WTC11 (cell line): ENCODE data around the gene CTSO. TPM values are rescaled to one million over a fixed set of nuclear protein-coding genes. Genes with fewer than 3 reads are reported as not detected.

ENCODE experiments used
- ATAC-seq: fragments of 200-7000 bp; cut with Tn5 transposase; 2 replicates; pipeline ENCODE4 v1.10.0; 2021; ENCODE audit warnings: mild to moderate bottlenecking, moderate library complexity
- CTCF ChIA-PET: fragments of 300-600 bp; sonication (Branson Sonifier 250); formaldehyde crosslinking; loops from one replicate; lab custom pipeline; 2021; ENCODE audit warnings: antibody characterized with exemption; lab: Charles Lee
- POLR2A ChIA-PET: fragments of 350-600 bp; sonication (Branson Sonifier 250); formaldehyde crosslinking; loops from one replicate; lab custom pipeline; 2021; ENCODE audit warnings: antibody characterized with exemption; lab: Charles Lee
- DNase-seq: peaks from one replicate; pipeline ENCODE4 v3.0.0; 2021; ENCODE audit warnings: low spot score
- H3K27ac Mint-ChIP-seq: 2 replicates; pipeline ENCODE4 v1.8.0; 2021; ENCODE audit warnings: mixed read lengths
- H3K27me3 Mint-ChIP-seq: 2 replicates; pipeline ENCODE4 v1.8.0; 2021; ENCODE audit warnings: low read depth, mild to moderate bottlenecking, moderate library complexity, mixed read lengths
- H3K36me3 Mint-ChIP-seq: 2 replicates; pipeline ENCODE4 v1.8.0; 2021; ENCODE audit warnings: mixed read lengths
- H3K4me1 Mint-ChIP-seq: 2 replicates; pipeline ENCODE4 v1.8.0; 2022; ENCODE audit warnings: mixed read lengths
- H3K4me3 Mint-ChIP-seq: 2 replicates; pipeline ENCODE4 v1.8.0; 2021; ENCODE audit warnings: mild to moderate bottlenecking, moderate library complexity, mixed read lengths
- H3K9me3 Mint-ChIP-seq: 2 replicates; pipeline ENCODE4 v1.8.0; 2021; ENCODE audit warnings: mixed read lengths
- CDX4 ChIP-seq: fragments of 250-450 bp; sonication (Bioruptor Pico); IDR thresholded peaks from 2 replicates; pipeline ENCODE4 v1.9.0; 2021; ENCODE audit warnings: moderate library complexity, mild to moderate bottlenecking, inconsistent platforms, borderline replicate concordance
- E2F5 ChIP-seq: sonication (generic); formaldehyde crosslinking; IDR thresholded peaks from 2 replicates; pipeline ENCODE4 v1.8.1; 2022; ENCODE audit warnings: mild to moderate bottlenecking, moderate library complexity, missing genetic modification reagents
- ELF4 ChIP-seq: sonication (generic); formaldehyde crosslinking; IDR thresholded peaks from 2 replicates; pipeline ENCODE4 v1.8.1; 2022; ENCODE audit warnings: low read depth, mild to moderate bottlenecking, moderate library complexity, missing genetic modification reagents
- EMX1 ChIP-seq: fragments of 250-450 bp; sonication (Bioruptor Pico); IDR thresholded peaks from 2 replicates; pipeline ENCODE4 v1.8.0; 2021; ENCODE audit warnings: mild to moderate bottlenecking
- FOXK1 ChIP-seq: sonication (generic); formaldehyde crosslinking; IDR thresholded peaks from 2 replicates; pipeline ENCODE4 v1.8.0; 2022; ENCODE audit warnings: mild to moderate bottlenecking, moderate library complexity, missing genetic modification reagents
- MAX ChIP-seq: sonication (generic); formaldehyde crosslinking; IDR thresholded peaks from 2 replicates; pipeline ENCODE4 v1.8.0; 2022; ENCODE audit warnings: mild to moderate bottlenecking, missing genetic modification reagents
- PRDM15 ChIP-seq: sonication (generic); formaldehyde crosslinking; IDR thresholded peaks from 2 replicates; pipeline ENCODE4 v1.8.0; 2022; ENCODE audit warnings: missing genetic modification reagents
- PRRX2 ChIP-seq: fragments of 250-450 bp; sonication (Bioruptor Pico); IDR thresholded peaks from 2 replicates; pipeline ENCODE4 v1.8.0; 2021; ENCODE audit warnings: mild to moderate bottlenecking
- SOX15 ChIP-seq: fragments of 250-450 bp; sonication (Bioruptor Pico); IDR thresholded peaks from 2 replicates; pipeline ENCODE4 v1.9.0; 2021; ENCODE audit warnings: mild to moderate bottlenecking
- STAT6 ChIP-seq: sonication (generic); formaldehyde crosslinking; conservative IDR thresholded peaks from 2 replicates; pipeline ENCODE4 v1.8.1; 2023; ENCODE audit warnings: mild to moderate bottlenecking, low read depth, missing genetic modification reagents, moderate library complexity
- USF2 ChIP-seq: sonication (generic); formaldehyde crosslinking; IDR thresholded peaks from 2 replicates; pipeline ENCODE4 v1.8.1; 2023; ENCODE audit warnings: mild to moderate bottlenecking, missing genetic modification reagents, moderate library complexity
- ZMAT4 ChIP-seq: fragments of 250-450 bp; sonication (Bioruptor Pico); IDR thresholded peaks from 2 replicates; pipeline ENCODE4 v1.9.0; 2021; ENCODE audit warnings: mild to moderate bottlenecking
- total RNA-seq: library from RNA; stranded (reverse); gene quantifications from 3 replicates; pipeline ENCODE4 v1.2.3, GENCODE V29; 2021

The CTSO gene
- total RNA-seq, 1 experiment from 2014 or later: 1.2 TPM

- no peaks in the 10 kb centered on the region; the same call in 1 of the 2 replicates for H3K27me3 Mint-ChIP-seq
- CTCF ChIA-PET: no interaction called here
Measured at GRCh38 chr4:155891058-155891457, 62.6 kb downstream of the CTSO start.

GRCh38 chr4:155889946-155890345 is 63.7 kb downstream of the CTSO start:
- ATAC-seq: no peak

More at GRCh38 chr4:155891058-155891457, 62.6 kb downstream of the CTSO start:
- Mint-ChIP-seq H3K9me3 (peaks cover 56% of the 10 kb centered on the region), H3K27ac (no peak overlapping the region), H3K36me3 (peaks cover 41% of the 10 kb centered on the region), H3K4me1 (peaks cover 4% of the 10 kb centered on the region), H3K4me3 (no peak overlapping the region)
- POLR2A ChIA-PET: no interaction called here
- TF ChIP-seq E2F5 (CRISPR knock-in tag): no peak
- TF ChIP-seq CDX4 (CRISPR knock-in tag): no peak
- no peak for TF ChIP-seq FOXK1 (CRISPR knock-in tag)
- no peak for TF ChIP-seq PRDM15 (CRISPR knock-in tag)
- TF ChIP-seq SOX15 (CRISPR knock-in tag): no peak
- TF ChIP-seq STAT6 (CRISPR knock-in tag): no peak
- no peak for DNase-seq
- ATAC-seq: no peak

More at GRCh38 chr4:155889946-155890345, 63.7 kb downstream of the CTSO start:
- DNase-seq: no peak
- peaks cover 35% of the 10 kb centered on the region for H3K36me3 Mint-ChIP-seq
- H3K27me3 Mint-ChIP-seq: no peaks in the 10 kb centered on the region; the same call in 1 of the 2 replicates
- ChIA-PET POLR2A (no interaction called here), CTCF (no interaction called here)
- no peak for TF ChIP-seq PRRX2 (CRISPR knock-in tag)
- TF ChIP-seq ZMAT4: no peak
- no peak for TF ChIP-seq EMX1 (CRISPR knock-in tag)
- TF ChIP-seq ELF4: no peak
- no peak for TF ChIP-seq FOXK1 (CRISPR knock-in tag)
- no peak for TF ChIP-seq USF2 (CRISPR knock-in tag)
- no peak for TF ChIP-seq MAX
- no peak overlapping the region for H3K27ac Mint-ChIP-seq
- H3K4me1 Mint-ChIP-seq: peaks cover 12% of the 10 kb centered on the region
- peaks cover 51% of the 10 kb centered on the region for H3K9me3 Mint-ChIP-seq
- no peak overlapping the region for H3K4me3 Mint-ChIP-seq
